ENCODE results near the gene HOXD12. TPM values are rescaled to one million over a fixed set of nuclear protein-coding genes. Genes with fewer than 3 reads are reported as not detected.

HOXD12 gene
- total RNA-seq, 2 experiments from 2014 or later, result 0.25 TPM; not detected in 1

DNA sequence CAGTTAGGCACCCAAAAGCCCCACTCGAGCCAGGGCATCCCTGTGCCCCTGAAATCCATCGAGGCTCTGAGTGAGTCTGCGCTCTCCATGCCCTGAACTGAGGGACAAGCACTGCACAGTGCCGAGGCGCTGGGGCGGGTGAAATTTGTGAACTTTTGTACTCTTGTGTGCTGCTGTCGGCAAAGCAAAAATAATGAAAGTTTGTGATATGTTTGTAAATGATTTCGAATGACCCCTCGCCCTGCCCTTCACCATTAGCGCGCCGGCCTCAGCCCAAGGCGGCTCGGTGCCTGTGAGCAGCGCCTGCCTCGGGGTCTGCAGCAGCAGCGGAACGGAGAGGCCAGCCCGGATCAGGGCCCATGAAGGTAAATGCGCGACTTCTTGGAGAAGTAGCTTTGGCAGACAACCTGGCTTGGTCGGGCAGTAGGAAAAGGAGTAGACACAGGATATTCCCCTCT is 49.9 kb downstream of the HOXD12 start:
- Histone ChIP-seq H2AFZ (ENCODE audit: low read length) (no peak overlapping the region), H3K9me2 (ENCODE audit: insufficient read depth, low read length) (no peaks in the 10 kb centered on the region), H3K27ac (ENCODE audit: low read depth, low read length, poor library complexity, severe bottlenecking) (no peak overlapping the region), H3K4me1 (ENCODE audit: insufficient read depth, low read length, poor library complexity, severe bottlenecking) (no peaks in the 10 kb centered on the region), H3K79me2 (ENCODE audit: insufficient read depth, low read depth, low read length) (no peaks in the 10 kb centered on the region), H3K9me3 (ENCODE audit: low read length) (no peaks in the 10 kb centered on the region), H3K36me3 (ENCODE audit: insufficient read depth, low read length) (no peaks in the 10 kb centered on the region), H3K4me2 (ENCODE audit: low read length) (no peak overlapping the region), H4K20me1 (ENCODE audit: insufficient read depth, low read length) (no peaks in the 10 kb centered on the region), H3K4me3 (ENCODE audit: low read depth, low read length, poor library complexity, severe bottlenecking) (no peak overlapping the region)
- ChIA-PET CTCF (ENCODE audit: unreplicated experiment) (no interaction called here), POLR2A (no interaction called here)
- DNase-seq (ENCODE audit: low spot score), result no peak
- BruUV-seq (replicated peaks), result no TSS peak
- intact Hi-C loops (cut with micrococcal nuclease; ENCODE audit: unreplicated experiment), result no loop called here
- TF ChIP-seq EZH2phosphoT487 (IDR thresholded peaks at IDR 0.05; ENCODE audit: borderline replicate concordance, low read depth, low read length), result no peak
- TF ChIP-seq, protein P1, sequence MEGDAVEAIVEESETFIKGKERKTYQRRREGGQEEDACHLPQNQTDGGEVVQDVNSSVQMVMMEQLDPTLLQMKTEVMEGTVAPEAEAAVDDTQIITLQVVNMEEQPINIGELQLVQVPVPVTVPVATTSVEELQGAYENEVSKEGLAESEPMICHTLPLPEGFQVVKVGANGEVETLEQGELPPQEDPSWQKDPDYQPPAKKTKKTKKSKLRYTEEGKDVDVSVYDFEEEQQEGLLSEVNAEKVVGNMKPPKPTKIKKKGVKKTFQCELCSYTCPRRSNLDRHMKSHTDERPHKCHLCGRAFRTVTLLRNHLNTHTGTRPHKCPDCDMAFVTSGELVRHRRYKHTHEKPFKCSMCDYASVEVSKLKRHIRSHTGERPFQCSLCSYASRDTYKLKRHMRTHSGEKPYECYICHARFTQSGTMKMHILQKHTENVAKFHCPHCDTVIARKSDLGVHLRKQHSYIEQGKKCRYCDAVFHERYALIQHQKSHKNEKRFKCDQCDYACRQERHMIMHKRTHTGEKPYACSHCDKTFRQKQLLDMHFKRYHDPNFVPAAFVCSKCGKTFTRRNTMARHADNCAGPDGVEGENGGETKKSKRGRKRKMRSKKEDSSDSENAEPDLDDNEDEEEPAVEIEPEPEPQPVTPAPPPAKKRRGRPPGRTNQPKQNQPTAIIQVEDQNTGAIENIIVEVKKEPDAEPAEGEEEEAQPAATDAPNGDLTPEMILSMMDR (conservative IDR thresholded peaks at IDR 0.05; ENCODE audit: low read length), result no peak

DNA sequence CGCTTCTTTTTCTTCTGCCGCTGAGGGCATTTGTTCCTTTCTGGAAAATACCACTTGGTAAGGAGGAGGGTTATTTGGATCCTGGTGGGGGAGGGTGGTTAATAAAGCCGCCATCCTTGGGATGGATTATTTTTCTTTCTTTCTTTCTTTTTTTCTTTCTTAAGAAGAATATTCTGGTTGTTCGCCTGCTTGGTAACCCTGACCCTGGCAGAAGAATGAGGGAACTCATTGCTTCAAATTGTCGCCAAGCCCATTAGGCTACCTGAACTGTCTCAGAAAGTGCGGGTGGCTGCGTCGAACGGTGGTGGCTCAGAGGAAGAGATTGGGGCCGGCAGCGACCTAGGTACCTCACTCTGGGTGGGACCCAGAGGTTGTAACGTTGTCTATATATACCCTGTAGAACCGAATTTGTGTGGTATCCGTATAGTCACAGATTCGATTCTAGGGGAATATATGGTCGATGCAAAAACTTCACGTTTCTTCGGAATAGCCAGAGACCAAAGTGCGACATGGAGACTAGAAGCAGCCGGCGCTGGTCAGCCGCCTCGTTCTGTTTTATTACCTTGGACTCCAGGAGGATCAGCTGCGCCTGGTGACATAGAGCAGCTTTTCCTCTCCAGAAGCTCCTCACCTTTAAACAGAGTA is 50.5 kb downstream of the HOXD12 start:
- H3K36me3 ChIP-seq (ENCODE audit: insufficient read depth, low read length), result no peaks in the 10 kb centered on the region
- POLR2A ChIA-PET, result no interaction called here
- TF ChIP-seq EZH2phosphoT487 (IDR thresholded peaks at IDR 0.05; ENCODE audit: borderline replicate concordance, low read depth, low read length), result no peak
- TF ChIP-seq, protein P1 (conservative IDR thresholded peaks at IDR 0.05; ENCODE audit: low read length), result no peak
- no TSS peak for BruUV-seq (replicated peaks)
- no peak overlapping the region for H3K27ac ChIP-seq (ENCODE audit: low read depth, low read length, poor library complexity, severe bottlenecking)
- no peaks in the 10 kb centered on the region for H3K9me3 ChIP-seq (ENCODE audit: low read length)
- no peak overlapping the region for H3K4me3 ChIP-seq (ENCODE audit: low read depth, low read length, poor library complexity, severe bottlenecking)
- H3K9me2 ChIP-seq (ENCODE audit: insufficient read depth, low read length), result no peaks in the 10 kb centered on the region
- H3K4me2 ChIP-seq (ENCODE audit: low read length), result no peak overlapping the region
- H3K4me1 ChIP-seq (ENCODE audit: insufficient read depth, low read length, poor library complexity, severe bottlenecking), result no peaks in the 10 kb centered on the region
- no peak for DNase-seq (ENCODE audit: low spot score)
- no peak overlapping the region for H2AFZ ChIP-seq (ENCODE audit: low read length)
- no peaks in the 10 kb centered on the region for H3K79me2 ChIP-seq (ENCODE audit: insufficient read depth, low read depth, low read length)
- intact Hi-C loops (cut with micrococcal nuclease; ENCODE audit: unreplicated experiment), result no loop called here
- no peaks in the 10 kb centered on the region for H4K20me1 ChIP-seq (ENCODE audit: insufficient read depth, low read length)
- CTCF ChIA-PET (ENCODE audit: unreplicated experiment), result no interaction called here

DNA sequence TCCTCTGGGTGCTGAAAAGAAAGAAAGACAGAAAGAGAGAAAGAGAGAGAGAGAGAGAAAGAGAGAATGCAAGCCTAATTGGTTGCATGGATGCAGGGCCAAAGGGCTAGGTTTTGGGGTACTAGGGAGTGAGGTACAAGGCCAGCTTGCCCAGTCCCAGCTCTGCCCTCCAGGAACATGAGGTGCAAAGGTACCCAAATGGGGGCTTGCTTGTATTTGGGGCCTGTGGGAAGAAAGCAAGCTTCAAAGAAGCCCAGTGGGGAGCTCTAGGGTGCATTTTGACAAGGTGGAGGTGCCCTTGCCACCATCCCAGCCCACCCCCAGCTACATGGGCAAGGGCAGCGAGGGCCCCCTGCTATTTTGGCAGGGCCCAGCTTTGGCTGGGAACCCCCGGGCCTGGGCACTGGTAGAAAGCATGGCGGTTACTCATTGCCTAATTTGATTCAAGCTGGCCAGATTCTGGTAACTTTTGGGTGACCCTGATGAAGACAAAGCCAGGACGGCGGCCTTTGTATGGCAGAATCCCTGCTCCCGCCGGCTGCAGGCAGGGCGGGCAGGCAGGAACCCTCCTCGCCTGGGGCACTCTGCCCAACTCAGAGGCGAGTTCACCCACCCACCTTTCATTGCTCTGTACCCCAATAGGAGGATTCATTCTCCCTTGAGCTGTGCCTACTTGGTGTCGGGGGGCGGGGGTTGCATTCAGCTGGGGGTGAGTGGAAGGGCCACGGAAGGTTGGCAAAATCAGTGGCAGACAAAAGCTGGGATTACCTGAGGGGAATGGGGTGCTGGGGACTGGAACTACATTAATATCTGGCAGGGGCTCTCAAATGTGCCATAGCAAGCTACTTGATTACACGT is 51.2 kb downstream of the HOXD12 start:
- Histone ChIP-seq H3K27ac (ENCODE audit: low read depth, low read length, poor library complexity, severe bottlenecking) (no peak overlapping the region), H3K36me3 (ENCODE audit: insufficient read depth, low read length) (no peaks in the 10 kb centered on the region), H3K4me1 (ENCODE audit: insufficient read depth, low read length, poor library complexity, severe bottlenecking) (no peaks in the 10 kb centered on the region), H3K4me3 (ENCODE audit: low read depth, low read length, poor library complexity, severe bottlenecking) (no peak overlapping the region), H3K9me2 (ENCODE audit: insufficient read depth, low read length) (no peaks in the 10 kb centered on the region), H4K20me1 (ENCODE audit: insufficient read depth, low read length) (no peaks in the 10 kb centered on the region), H2AFZ (ENCODE audit: low read length) (no peak overlapping the region), H3K79me2 (ENCODE audit: insufficient read depth, low read depth, low read length) (no peaks in the 10 kb centered on the region), H3K9me3 (ENCODE audit: low read length) (no peaks in the 10 kb centered on the region), H3K4me2 (ENCODE audit: low read length) (no peak overlapping the region)
- BruUV-seq (replicated peaks), result no TSS peak
- ChIA-PET CTCF (ENCODE audit: unreplicated experiment) (no interaction called here), POLR2A (no interaction called here)
- DNase-seq (ENCODE audit: low spot score), result no peak
- intact Hi-C loops (cut with micrococcal nuclease; ENCODE audit: unreplicated experiment), result no loop called here
- no peak for TF ChIP-seq EZH2phosphoT487 (IDR thresholded peaks at IDR 0.05; ENCODE audit: borderline replicate concordance, low read depth, low read length)
- TF ChIP-seq, protein P1 (conservative IDR thresholded peaks at IDR 0.05; ENCODE audit: low read length), result no peak

All from OCI-LY7 (cell line).